CD14-positive monocyte (primary cell): ENCODE measurements around the gene PTPRQ. TPM values are rescaled to one million over a fixed set of nuclear protein-coding genes. Genes with fewer than 3 reads are reported as not detected.

Experiments
- DNase-seq, 3 donors: peaks; one replicate each; pipeline ENCODE4 v3.0.0-alpha.2; 2011 to 2022
- H2AFZ ChIP-seq: 2 replicates; pipeline ENCODE4 v1.6.0; 2012; ENCODE audit warnings: mild to moderate bottlenecking, low read depth, low read length, inconsistent platforms; ENCODE audit not compliant: insufficient read depth, poor library complexity, severe bottlenecking
- H3K27ac ChIP-seq, 2 donors: 1 replicate in 1 of 2; 2 replicates in 1 of 2; pipeline ENCODE4 v1.5.1; 2012 to 2013; ENCODE audit warnings: low read length in 2 of 2, control low read depth in 1 of 2, inconsistent platforms in 1 of 2, low read depth in 1 of 2, mild to moderate bottlenecking in 1 of 2
- H3K27me3 ChIP-seq, 2 donors: one replicate each; pipeline versions ENCODE4 v1.6.0 to v1.6.1; 2011 to 2013; ENCODE audit warnings: low read length in 2 of 2; ENCODE audit not compliant: control insufficient read depth in 2 of 2, insufficient read depth in 2 of 2
- H3K36me3 ChIP-seq, 2 donors: replicated peaks in 1 of 2; 1 replicate in 1 of 2; 2 replicates in 1 of 2; pipeline versions ENCODE4 v1.5.1 to v1.6.1; 2012 to 2013; ENCODE audit warnings: low read length in 2 of 2, control low read depth in 1 of 2, inconsistent platforms in 1 of 2, mild to moderate bottlenecking in 1 of 2; ENCODE audit not compliant: insufficient read depth in 2 of 2, control insufficient read depth in 1 of 2
- H3K4me1 ChIP-seq, 2 donors: 1 replicate in 1 of 2; 2 replicates in 1 of 2; pipeline versions ENCODE4 v1.5.1 to v1.6.1; 2012 to 2013; ENCODE audit warnings: low read length in 2 of 2, control low read depth in 1 of 2, inconsistent platforms in 1 of 2, mild to moderate bottlenecking in 1 of 2, moderate library complexity in 1 of 2; ENCODE audit not compliant: insufficient read depth in 2 of 2, control insufficient read depth in 1 of 2
- H3K4me2 ChIP-seq: replicated peaks from 2 replicates; pipeline ENCODE3; 2012; ENCODE audit warnings: low read length, moderate library complexity, mild to moderate bottlenecking; ENCODE audit not compliant: poor library complexity, severe bottlenecking; ENCODE audit errors: extremely low read depth
- H3K4me3 ChIP-seq, 3 experiments: fragments of 200-600 bp in 1 of 3; sonication (generic) in 1 of 3; replicated peaks in 1 of 3; 1 replicate in 2 of 3; 2 replicates in 1 of 3; pipeline ENCODE4 v1.5.1; 2011 to 2013; ENCODE audit warnings: low read length in 3 of 3, mild to moderate bottlenecking in 3 of 3, control low read depth in 2 of 3, low read depth in 2 of 3, inconsistent platforms in 1 of 3, moderate library complexity in 1 of 3
- H3K79me2 ChIP-seq: 2 replicates; pipeline ENCODE4 v1.6.0; 2012; ENCODE audit warnings: mild to moderate bottlenecking, control low read depth, inconsistent platforms, low read length, moderate library complexity; ENCODE audit not compliant: insufficient read depth
- H3K9ac ChIP-seq: 2 replicates; pipeline ENCODE4 v1.6.0; 2017; ENCODE audit warnings: low read length, mild to moderate bottlenecking; ENCODE audit not compliant: insufficient read depth, poor library complexity, severe bottlenecking
- H3K9me3 ChIP-seq, 2 donors: replicated peaks in 1 of 2; 1 replicate in 1 of 2; 2 replicates in 1 of 2; pipeline versions ENCODE4 v1.5.1 to v1.6.1; 2012 to 2013; ENCODE audit warnings: low read length in 2 of 2, control low read depth in 1 of 2; ENCODE audit not compliant: control insufficient read depth in 1 of 2, insufficient read depth in 1 of 2
- H4K20me1 ChIP-seq: 2 replicates; pipeline ENCODE4 v1.6.0; 2012; ENCODE audit warnings: mild to moderate bottlenecking, low read length, control low read depth, moderate library complexity; ENCODE audit not compliant: insufficient read depth
- H3K27ac Mint-ChIP-seq, 7 donors: one replicate each; pipeline ENCODE4 v1.8.0; 2020; ENCODE audit warnings: mild to moderate bottlenecking in 7 of 7, mixed read lengths in 7 of 7, moderate library complexity in 6 of 7, inconsistent platforms in 2 of 7
- H3K27me3 Mint-ChIP-seq, 3 donors: one replicate each; pipeline ENCODE4 v1.8.0; 2021 to 2022; ENCODE audit warnings: low read depth in 3 of 3, mild to moderate bottlenecking in 3 of 3, mixed read lengths in 3 of 3, moderate library complexity in 3 of 3, inconsistent platforms in 1 of 3
- H3K36me3 Mint-ChIP-seq, 2 donors: one replicate each; pipeline ENCODE4 v1.8.0; 2020; ENCODE audit warnings: mixed read lengths in 2 of 2, inconsistent platforms in 1 of 2, mild to moderate bottlenecking in 1 of 2
- H3K4me1 Mint-ChIP-seq: one replicate; pipeline ENCODE4 v1.8.0; 2020; ENCODE audit warnings: mild to moderate bottlenecking, mixed read lengths
- H3K4me3 Mint-ChIP-seq, 2 donors: one replicate each; pipeline ENCODE4 v1.8.0; 2020; ENCODE audit warnings: mild to moderate bottlenecking in 2 of 2, mixed read lengths in 2 of 2, moderate library complexity in 1 of 2
- H3K9me3 Mint-ChIP-seq, 7 donors: one replicate each; pipeline ENCODE4 v1.8.0; 2020 to 2022; ENCODE audit warnings: mixed read lengths in 7 of 7, mild to moderate bottlenecking in 6 of 7, moderate library complexity in 6 of 7, inconsistent platforms in 2 of 7
- WGBS: methylation state at CpG from one replicate; pipeline ENCODE4 v1.1.5; 2013; ENCODE audit warnings: missing lambda C conversion rate; ENCODE audit not compliant: insufficient coverage; 5-methylcytosine and 5-hydroxymethylcytosine counted together
- intact Hi-C, 2 donors: fragments of 100-400 bp; cut with micrococcal nuclease; formaldehyde crosslinking; loops; one replicate each; pipeline versions ENCODE4 v1.15.0 to v1.15.1; 2023
- polyA plus RNA-seq, 3 donors: library from polyadenylated mRNA; depleted of rRNA in 1 of 3; unstranded in 2 of 3; stranded (reverse) in 1 of 3; fragments of 300-500 nt in 2 of 3; fragments of >200 nt in 1 of 3; fragmentation: Illumina TruSeq in 2 of 3; gene quantifications; 1 replicate in 2 of 3; 2 replicates in 1 of 3; pipeline ENCODE4 v1.2.3, GENCODE V29; 2012 to 2021
- TF ChIP-seq, protein P1 (sequence below): fragments of 200-600 bp; IDR thresholded peaks from one replicate; pipeline ENCODE4 v1.8.0; 2022; ENCODE audit warnings: antibody characterized with exemption, mild to moderate bottlenecking

Gene PTPRQ
- polyA plus RNA-seq, 3 donors: not detected

GRCh38 chr12:80709811-80710726 lies 266.0 kb downstream of the PTPRQ start:
- 53% methylated on average over 8 of the region's 20 CpGs for WGBS
- peaks cover 11 to 13% of the 10 kb centered on the region in 2 donors for H3K4me1 ChIP-seq
- Mint-ChIP-seq H3K27me3 (peaks cover 51 to 80% (median 61%) of the 10 kb centered on the region in 3 donors), H3K36me3 (peaks cover 0 to 4% of the 10 kb centered on the region in 2 donors), H3K4me3 (peak overlapping the region in 1 of 2 donors; percentile 46), H3K9me3 (peaks cover 0 to 17% (median 6%) of the 10 kb centered on the region in 7 donors), H3K27ac (no peak overlapping the region), H3K4me1 (peaks cover 21% of the 10 kb centered on the region)
- H3K36me3 ChIP-seq: no peaks in the 10 kb centered on the region
- H3K4me3 ChIP-seq: no peak overlapping the region
- H3K27me3 ChIP-seq: peaks cover 41 to 61% of the 10 kb centered on the region in 2 donors
- H3K9ac ChIP-seq: no peak overlapping the region
- no peaks in the 10 kb centered on the region for H4K20me1 ChIP-seq
- TF ChIP-seq, protein P1, sequence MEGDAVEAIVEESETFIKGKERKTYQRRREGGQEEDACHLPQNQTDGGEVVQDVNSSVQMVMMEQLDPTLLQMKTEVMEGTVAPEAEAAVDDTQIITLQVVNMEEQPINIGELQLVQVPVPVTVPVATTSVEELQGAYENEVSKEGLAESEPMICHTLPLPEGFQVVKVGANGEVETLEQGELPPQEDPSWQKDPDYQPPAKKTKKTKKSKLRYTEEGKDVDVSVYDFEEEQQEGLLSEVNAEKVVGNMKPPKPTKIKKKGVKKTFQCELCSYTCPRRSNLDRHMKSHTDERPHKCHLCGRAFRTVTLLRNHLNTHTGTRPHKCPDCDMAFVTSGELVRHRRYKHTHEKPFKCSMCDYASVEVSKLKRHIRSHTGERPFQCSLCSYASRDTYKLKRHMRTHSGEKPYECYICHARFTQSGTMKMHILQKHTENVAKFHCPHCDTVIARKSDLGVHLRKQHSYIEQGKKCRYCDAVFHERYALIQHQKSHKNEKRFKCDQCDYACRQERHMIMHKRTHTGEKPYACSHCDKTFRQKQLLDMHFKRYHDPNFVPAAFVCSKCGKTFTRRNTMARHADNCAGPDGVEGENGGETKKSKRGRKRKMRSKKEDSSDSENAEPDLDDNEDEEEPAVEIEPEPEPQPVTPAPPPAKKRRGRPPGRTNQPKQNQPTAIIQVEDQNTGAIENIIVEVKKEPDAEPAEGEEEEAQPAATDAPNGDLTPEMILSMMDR: peak; percentile 31
- no peaks in the 10 kb centered on the region for H3K79me2 ChIP-seq
- intact Hi-C loops: no loop called here
- no peak overlapping the region for H2AFZ ChIP-seq
- no peak for DNase-seq
- no peak overlapping the region for H3K27ac ChIP-seq
- H3K9me3 ChIP-seq: peaks cover 0 to 14% of the 10 kb centered on the region in 2 donors
- H3K4me2 ChIP-seq: no peak overlapping the region

DNA sequence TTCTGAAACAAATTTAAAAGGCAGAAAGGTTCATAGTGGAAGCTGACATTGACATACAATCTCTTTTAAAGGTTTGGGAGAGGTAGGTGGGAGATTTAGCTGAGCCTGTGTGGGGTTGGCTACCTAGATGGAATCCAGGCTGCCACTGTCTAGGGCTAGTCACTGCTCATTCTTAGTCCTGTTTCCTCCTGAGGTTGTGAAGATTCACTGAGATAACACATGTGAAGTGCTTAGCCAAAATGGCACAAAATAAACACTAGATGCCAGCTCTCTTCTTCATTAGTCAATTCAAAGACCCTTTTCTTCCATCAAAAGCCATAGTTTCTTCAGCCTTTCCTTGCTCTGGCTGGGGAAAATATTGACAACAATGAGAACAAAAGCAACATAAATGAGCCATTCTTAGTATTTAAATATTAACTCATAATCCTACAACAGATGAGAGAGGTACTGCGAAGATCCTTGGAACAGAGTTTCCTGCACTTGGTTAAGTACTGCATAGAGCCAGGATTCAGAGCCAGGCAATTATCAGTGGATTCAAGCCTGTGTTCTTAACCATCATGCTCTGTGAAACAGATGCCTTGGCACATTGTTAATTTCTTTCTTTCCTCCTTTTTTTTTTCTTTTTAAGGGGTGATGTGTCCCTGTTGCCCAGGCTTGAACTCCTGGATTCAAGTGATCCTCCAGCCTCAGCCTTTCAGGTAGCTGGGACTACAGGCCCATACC lies 266.9 kb downstream of the PTPRQ start:
- DNase-seq: no peak
- no peaks in the 10 kb centered on the region for H4K20me1 ChIP-seq
- peaks cover 0 to 21% of the 10 kb centered on the region in 2 donors for H3K9me3 ChIP-seq
- Mint-ChIP-seq H3K27me3 (peaks cover 59 to 88% (median 67%) of the 10 kb centered on the region in 3 donors), H3K9me3 (peaks cover 0 to 21% (median 7%) of the 10 kb centered on the region in 7 donors), H3K27ac (no peak overlapping the region), H3K36me3 (peaks cover 0 to 4% of the 10 kb centered on the region in 2 donors), H3K4me1 (peaks cover 21% of the 10 kb centered on the region), H3K4me3 (no peak overlapping the region)
- TF ChIP-seq, protein P1: no peak
- H3K4me3 ChIP-seq: no peak overlapping the region
- no peak overlapping the region for H3K9ac ChIP-seq
- WGBS: no CpG with 5 or more reads among the region's 1 CpG
- H2AFZ ChIP-seq: no peak overlapping the region
- peaks cover 49 to 69% of the 10 kb centered on the region in 2 donors for H3K27me3 ChIP-seq
- no peaks in the 10 kb centered on the region for H3K79me2 ChIP-seq
- no peak overlapping the region for H3K27ac ChIP-seq
- H3K4me1 ChIP-seq: peaks cover 11 to 13% of the 10 kb centered on the region in 2 donors
- intact Hi-C loops: no loop called here
- H3K4me2 ChIP-seq: no peak overlapping the region
- no peaks in the 10 kb centered on the region for H3K36me3 ChIP-seq
